DOHH2 (cell line): ENCODE results near the gene TNFSF15.

ENCODE experiments used
- CTCF ChIP-seq: fragments of 200-600 bp; sonication (generic); IDR thresholded peaks from one replicate; pipeline ENCODE4 v1.5.1; 2014; ENCODE audit warnings: antibody characterized with exemption, mild to moderate bottlenecking, low read depth, low read length; ENCODE audit not compliant: poor library complexity, severe bottlenecking
- EZH2phosphoT487 ChIP-seq: fragments of 200-600 bp; sonication (generic); IDR thresholded peaks from 2 replicates; pipeline ENCODE4 v1.6.1; 2017; ENCODE audit warnings: borderline replicate concordance, mild to moderate bottlenecking, antibody characterized with exemption, low read length, moderate library complexity, mixed read lengths

- TF ChIP-seq CTCF (no peak), EZH2phosphoT487 (no peak)
These were observed 70.1 kb downstream of the TNFSF15 start for GRCh38 chr9:114735704-114736103.
